K562 (cell line): ENCODE measurements around the gene YES1. TPM values are rescaled to one million over a fixed set of nuclear protein-coding genes. Genes with fewer than 3 reads are reported as not detected.
A peak's percentile ranks its signal among the peaks of the same experiment; 100 is the strongest.

ENCODE experiments used
- ARID1B ChIP-seq: fragments of 450-650 bp; IDR thresholded peaks from 2 replicates; pipeline ENCODE4 v1.6.1; 2016; ENCODE audit warnings: antibody characterized with exemption, mild to moderate bottlenecking, inconsistent platforms
- ARID2 ChIP-seq: fragments of 450-650 bp; IDR thresholded peaks from 2 replicates; pipeline ENCODE4 v1.6.1; 2017; ENCODE audit warnings: antibody characterized with exemption, mild to moderate bottlenecking
- BHLHE40 ChIP-seq: IDR thresholded peaks from 2 replicates; pipeline ENCODE4 v1.6.1; 2011; ENCODE audit warnings: low read length, improper control_type of control experiment
- BRD9 ChIP-seq: fragments of 450-650 bp; IDR thresholded peaks from 2 replicates; pipeline ENCODE4 v1.6.1; 2018; ENCODE audit warnings: low read depth; ENCODE audit not compliant: partially characterized antibody
- CREB1 ChIP-seq, 2 experiments: sonication (generic) in 1 of 2; formaldehyde crosslinking in 1 of 2; IDR thresholded peaks; 2 replicates each; pipeline versions ENCODE4 v1.6.1 to v1.8.0; 2012 to 2022; ENCODE audit warnings: inconsistent platforms in 1 of 2, mild to moderate bottlenecking in 1 of 2, missing genetic modification reagents in 1 of 2, moderate library complexity in 1 of 2
- CTBP1 ChIP-seq: fragments of 450-650 bp; IDR thresholded peaks from 2 replicates; pipeline ENCODE4 v1.6.1; 2016; ENCODE audit warnings: borderline replicate concordance
- DNMT1 ChIP-seq: fragments of 450-650 bp; IDR thresholded peaks from 2 replicates; pipeline ENCODE4 v1.6.1; 2016; ENCODE audit warnings: antibody characterized with exemption, mild to moderate bottlenecking
- ETV6 ChIP-seq, 3 experiments: fragments of 150-350 bp in 1 of 3; sonication (generic) in 1 of 3; formaldehyde crosslinking in 1 of 3; IDR thresholded peaks; 2 replicates each; pipeline versions ENCODE4 v1.6.1 to v1.8.0; 2014 to 2022; ENCODE audit warnings: borderline replicate concordance in 2 of 3, low read depth in 2 of 3, antibody characterized with exemption in 1 of 3, low read length in 1 of 3, mild to moderate bottlenecking in 1 of 3, missing genetic modification reagents in 1 of 3
- FIP1L1 ChIP-seq: fragments of 200-400 bp; formaldehyde crosslinking; IDR thresholded peaks from 2 replicates; pipeline ENCODE4 v1.6.1; 2018; ENCODE audit warnings: mild to moderate bottlenecking, low read depth, low read length; ENCODE audit not compliant: poor library complexity, severe bottlenecking
- JUN ChIP-seq, 2 experiments: sonication (generic) in 1 of 2; formaldehyde crosslinking in 1 of 2; IDR thresholded peaks; 2 replicates each; pipeline versions ENCODE4 v1.6.1 to v1.8.0; 2012 to 2022; ENCODE audit warnings: borderline replicate concordance in 2 of 2, mild to moderate bottlenecking in 2 of 2, improper control_type of control experiment in 1 of 2, low read depth in 1 of 2, low read length in 1 of 2, missing genetic modification reagents in 1 of 2
- MYBL2 ChIP-seq, 2 experiments: fragments of 450-650 bp in 1 of 2; sonication (generic) in 1 of 2; formaldehyde crosslinking in 1 of 2; IDR thresholded peaks; 2 replicates each; pipeline versions ENCODE4 v1.6.1 to v1.8.1; 2017 to 2022; ENCODE audit warnings: borderline replicate concordance in 1 of 2, inconsistent platforms in 1 of 2, low read depth in 1 of 2, mild to moderate bottlenecking in 1 of 2, missing genetic modification reagents in 1 of 2, moderate library complexity in 1 of 2
- NR3C1 ChIP-seq: sonication (generic); formaldehyde crosslinking; IDR thresholded peaks from 2 replicates; pipeline ENCODE4 v1.8.1; 2022; ENCODE audit warnings: missing genetic modification reagents
- RAD21 ChIP-seq, 2 experiments: fragments of 250-450 bp in 1 of 2; fragments of 450-650 bp in 1 of 2; sonication (Bioruptor Pico) in 1 of 2; formaldehyde crosslinking in 1 of 2; IDR thresholded peaks in 1 of 2; conservative IDR thresholded peaks in 1 of 2; 2 replicates each; pipeline versions ENCODE4 v1.4.0 to v1.8.0; 2020 to 2022; ENCODE audit warnings: mild to moderate bottlenecking in 2 of 2, moderate library complexity in 1 of 2
- TRIM28 ChIP-seq: fragments of 450-650 bp; IDR thresholded peaks from 2 replicates; pipeline ENCODE4 v1.6.1; 2017
- ZBTB1 ChIP-seq: sonication (generic); formaldehyde crosslinking; IDR thresholded peaks from 2 replicates; pipeline ENCODE4 v1.8.1; 2023; ENCODE audit warnings: missing genetic modification reagents, low read depth, mild to moderate bottlenecking, borderline replicate concordance
- ZFPM2 ChIP-seq: fragments of 250-450 bp; sonication (Bioruptor Pico); IDR thresholded peaks from 2 replicates; pipeline ENCODE4 v1.5.1; 2022; ENCODE audit warnings: mild to moderate bottlenecking
- ZFX ChIP-seq: sonication (generic); formaldehyde crosslinking; IDR thresholded peaks from 2 replicates; pipeline ENCODE4 v1.8.0; 2022; ENCODE audit warnings: mild to moderate bottlenecking, missing genetic modification reagents, moderate library complexity
- ZNF431 ChIP-seq: sonication (generic); formaldehyde crosslinking; IDR thresholded peaks from 2 replicates; pipeline ENCODE4 v1.8.0; 2022; ENCODE audit warnings: mild to moderate bottlenecking, missing genetic modification reagents
- ZNF695 ChIP-seq: fragments of 450-650 bp; formaldehyde crosslinking; IDR thresholded peaks from 2 replicates; pipeline ENCODE4 v1.4.0; 2020; ENCODE audit warnings: mild to moderate bottlenecking, moderate library complexity
- ZNF707 ChIP-seq: fragments of 250-450 bp; sonication (Bioruptor Pico); conservative IDR thresholded peaks from 2 replicates; pipeline ENCODE4 v1.8.0; 2022; ENCODE audit warnings: inconsistent platforms, mild to moderate bottlenecking, moderate library complexity
- polyA plus RNA-seq, 8 experiments: library from polyadenylated mRNA; depleted of rRNA in 4 of 8; stranded (reverse) in 5 of 8; unstranded in 3 of 8; fragments of >200 nt; fragmentation: Nextera tagmentation in 2 of 8; fragmentation: Illumina TruSeq in 1 of 8; extraction: Ambion mirVana in 2 of 8; extraction: Trizol in 1 of 8; gene quantifications; 2 replicates each; pipeline versions ENCODE4 v1.2.1 to v1.2.3, GENCODE V29; 2011 to 2014; ENCODE audit warnings: inconsistent platforms in 1 of 8, missing spikeins in 1 of 8
- total RNA-seq, 7 experiments: library from RNA; depleted of rRNA in 6 of 7; stranded (reverse); fragments of >200 nt in 6 of 7; fragmentation: Illumina TruSeq in 2 of 7; extraction: Trizol in 2 of 7; gene quantifications; 2 replicates each; pipeline versions ENCODE4 v1.2.1 to v1.2.3, GENCODE V29; 2011 to 2021; ENCODE audit warnings: low replicate concordance in 1 of 7
- TF ChIP-seq, protein P1 (sequence below): sonication (generic); IDR thresholded peaks from 2 replicates; pipeline ENCODE4 v1.6.1; 2016
- TF ChIP-seq, protein P2 (sequence below): sonication (generic); formaldehyde crosslinking; IDR thresholded peaks from 2 replicates; pipeline ENCODE4 v1.8.0; 2023; ENCODE audit warnings: mild to moderate bottlenecking, missing genetic modification reagents

The YES1 gene
- total and polyA plus RNA-seq, 9 of the 15 experiments (the other 6 are each of a cell fraction or from before 2014, with no cell fraction given) = 37.2 to 115 (median 77.7) TPM

DNA sequence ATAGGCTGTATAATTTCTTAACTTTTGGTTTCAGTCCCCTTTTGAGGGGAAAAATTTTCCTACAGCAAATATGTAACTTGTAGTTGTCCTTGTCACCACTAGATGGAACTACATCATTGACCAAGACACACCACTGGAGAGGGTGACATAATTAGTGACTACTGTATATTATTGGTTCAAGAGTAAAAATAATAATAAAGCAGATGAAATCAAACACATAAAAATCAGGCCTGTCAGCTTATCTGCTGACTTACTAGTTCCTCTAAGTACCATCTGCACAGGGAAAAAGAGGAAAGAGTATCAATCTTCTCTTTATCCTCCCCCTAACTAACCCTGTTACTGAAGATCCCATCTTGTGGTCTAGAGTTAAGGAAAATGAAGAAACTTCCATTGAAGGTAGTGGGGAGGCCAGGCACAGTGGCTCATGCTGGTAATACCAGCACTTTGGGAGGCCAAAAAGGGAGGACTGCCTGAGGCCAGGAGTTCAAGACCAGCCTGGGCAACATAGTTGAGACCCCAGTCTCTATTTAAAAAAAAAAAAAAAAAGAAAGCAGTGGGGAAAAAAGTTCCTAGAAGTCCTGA, 70.0 kb downstream of the YES1 start (continued):
- peak; percentile 21; the same call in 1 of the 2 replicates for TF ChIP-seq ARID1B
- TF ChIP-seq NR3C1 (CRISPR knock-in tag) = no peak
- TF ChIP-seq RAD21 (CRISPR knock-in tag; conservative IDR thresholded peaks at IDR 0.05 in 1 of 2, IDR thresholded peaks at IDR 0.05 in 1 of 2) = peak; percentile 96 to 97
- TF ChIP-seq, protein P1, sequence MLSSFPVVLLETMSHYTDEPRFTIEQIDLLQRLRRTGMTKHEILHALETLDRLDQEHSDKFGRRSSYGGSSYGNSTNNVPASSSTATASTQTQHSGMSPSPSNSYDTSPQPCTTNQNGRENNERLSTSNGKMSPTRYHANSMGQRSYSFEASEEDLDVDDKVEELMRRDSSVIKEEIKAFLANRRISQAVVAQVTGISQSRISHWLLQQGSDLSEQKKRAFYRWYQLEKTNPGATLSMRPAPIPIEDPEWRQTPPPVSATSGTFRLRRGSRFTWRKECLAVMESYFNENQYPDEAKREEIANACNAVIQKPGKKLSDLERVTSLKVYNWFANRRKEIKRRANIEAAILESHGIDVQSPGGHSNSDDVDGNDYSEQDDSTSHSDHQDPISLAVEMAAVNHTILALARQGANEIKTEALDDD = peak; percentile 91
- TF ChIP-seq CREB1 (IDR thresholded peaks at IDR 0.05) = no peak
- TF ChIP-seq CREB1 (CRISPR knock-in tag; IDR thresholded peaks at IDR 0.05) = peak; percentile 43; the same call in 1 of the 2 replicates
- TF ChIP-seq ZNF695 (CRISPR knock-in tag) = no peak
- no peak for TF ChIP-seq ZNF431 (CRISPR knock-in tag)
- 0 out of 2 replicates have a peak, but pooled peaks have one; percentile 40 for TF ChIP-seq JUN (IDR thresholded peaks at IDR 0.05; ENCODE audit: borderline replicate concordance, low read depth, low read length)
- no peak for TF ChIP-seq JUN (CRISPR knock-in tag; IDR thresholded peaks at IDR 0.05; ENCODE audit: borderline replicate concordance)
- no peak for TF ChIP-seq BHLHE40
- no peak for TF ChIP-seq ZFX (CRISPR knock-in tag)
- peak; percentile 61 for TF ChIP-seq CTBP1
- TF ChIP-seq DNMT1 = no peak
- peak; percentile 41 for TF ChIP-seq BRD9
- peak in 1 of 2 experiments; percentile 70; a peak in 1 of 4 replicates for TF ChIP-seq ETV6 (IDR thresholded peaks at IDR 0.05; ENCODE audit: borderline replicate concordance in 1 of 2, low read depth in 2 of 2, low read length in 1 of 2)
- TF ChIP-seq ETV6 (CRISPR knock-in tag; IDR thresholded peaks at IDR 0.05; ENCODE audit: borderline replicate concordance) = no peak
- TF ChIP-seq ZNF707 (CRISPR knock-in tag) = no peak
- TF ChIP-seq, protein P2, sequence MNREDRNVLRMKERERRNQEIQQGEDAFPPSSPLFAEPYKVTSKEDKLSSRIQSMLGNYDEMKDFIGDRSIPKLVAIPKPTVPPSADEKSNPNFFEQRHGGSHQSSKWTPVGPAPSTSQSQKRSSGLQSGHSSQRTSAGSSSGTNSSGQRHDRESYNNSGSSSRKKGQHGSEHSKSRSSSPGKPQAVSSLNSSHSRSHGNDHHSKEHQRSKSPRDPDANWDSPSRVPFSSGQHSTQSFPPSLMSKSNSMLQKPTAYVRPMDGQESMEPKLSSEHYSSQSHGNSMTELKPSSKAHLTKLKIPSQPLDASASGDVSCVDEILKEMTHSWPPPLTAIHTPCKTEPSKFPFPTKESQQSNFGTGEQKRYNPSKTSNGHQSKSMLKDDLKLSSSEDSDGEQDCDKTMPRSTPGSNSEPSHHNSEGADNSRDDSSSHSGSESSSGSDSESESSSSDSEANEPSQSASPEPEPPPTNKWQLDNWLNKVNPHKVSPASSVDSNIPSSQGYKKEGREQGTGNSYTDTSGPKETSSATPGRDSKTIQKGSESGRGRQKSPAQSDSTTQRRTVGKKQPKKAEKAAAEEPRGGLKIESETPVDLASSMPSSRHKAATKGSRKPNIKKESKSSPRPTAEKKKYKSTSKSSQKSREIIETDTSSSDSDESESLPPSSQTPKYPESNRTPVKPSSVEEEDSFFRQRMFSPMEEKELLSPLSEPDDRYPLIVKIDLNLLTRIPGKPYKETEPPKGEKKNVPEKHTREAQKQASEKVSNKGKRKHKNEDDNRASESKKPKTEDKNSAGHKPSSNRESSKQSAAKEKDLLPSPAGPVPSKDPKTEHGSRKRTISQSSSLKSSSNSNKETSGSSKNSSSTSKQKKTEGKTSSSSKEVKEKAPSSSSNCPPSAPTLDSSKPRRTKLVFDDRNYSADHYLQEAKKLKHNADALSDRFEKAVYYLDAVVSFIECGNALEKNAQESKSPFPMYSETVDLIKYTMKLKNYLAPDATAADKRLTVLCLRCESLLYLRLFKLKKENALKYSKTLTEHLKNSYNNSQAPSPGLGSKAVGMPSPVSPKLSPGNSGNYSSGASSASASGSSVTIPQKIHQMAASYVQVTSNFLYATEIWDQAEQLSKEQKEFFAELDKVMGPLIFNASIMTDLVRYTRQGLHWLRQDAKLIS (CRISPR knock-in tag) = no peak
- TF ChIP-seq ARID2 = peak; percentile 38
- TF ChIP-seq FIP1L1 = no peak
- TF ChIP-seq ZBTB1 (CRISPR knock-in tag) = no peak
- no peak for TF ChIP-seq MYBL2 (IDR thresholded peaks at IDR 0.05; ENCODE audit: low read depth)
- TF ChIP-seq MYBL2 (CRISPR knock-in tag; IDR thresholded peaks at IDR 0.05; ENCODE audit: borderline replicate concordance) = no peak
- no peak for TF ChIP-seq TRIM28
- TF ChIP-seq ZFPM2 = no peak
